K562 (cell line): ENCODE data around the gene NR6A1.

Experiments
- CHD4 ChIP-seq: fragments of 200-600 bp; sonication (generic); IDR thresholded peaks from 3 replicates; pipeline ENCODE4 v1.6.1; 2012; ENCODE audit warnings: low read depth, mild to moderate bottlenecking, mixed read lengths, low read length, inconsistent platforms; ENCODE audit not compliant: insufficient read depth, insufficient replicate concordance, poor library complexity, severe bottlenecking
- EZH2 ChIP-seq: IDR thresholded peaks from 2 replicates; pipeline ENCODE4 v1.6.1; 2012; ENCODE audit warnings: low read depth, mild to moderate bottlenecking, inconsistent platforms, low read length, borderline replicate concordance
- HMGN3 ChIP-seq: IDR thresholded peaks from 2 replicates; pipeline ENCODE4 v1.6.1; 2011; ENCODE audit warnings: borderline replicate concordance, low read depth, mild to moderate bottlenecking, mixed read lengths, low read length; ENCODE audit not compliant: insufficient read length; ENCODE audit errors: extremely low read depth
- IFI16 ChIP-seq: fragments of 250-450 bp; sonication (Bioruptor Pico); IDR thresholded peaks from 2 replicates; pipeline ENCODE4 v2.1.2; 2022; ENCODE audit warnings: mild to moderate bottlenecking, inconsistent platforms
- KAT7 ChIP-seq: sonication (generic); formaldehyde crosslinking; IDR thresholded peaks from 2 replicates; pipeline ENCODE4 v1.8.0; 2022; ENCODE audit warnings: missing genetic modification reagents, mild to moderate bottlenecking, borderline replicate concordance
- RBM25 ChIP-seq: fragments of 200-400 bp; formaldehyde crosslinking; IDR thresholded peaks from 2 replicates; pipeline ENCODE4 v1.6.1; 2018; ENCODE audit warnings: low read length, low read depth, moderate library complexity; ENCODE audit not compliant: severe bottlenecking
- ZFP36 ChIP-seq: fragments of 150-350 bp; IDR thresholded peaks from 2 replicates; pipeline ENCODE4 v1.6.1; 2018; ENCODE audit warnings: low read length, low read depth; ENCODE audit not compliant: partially characterized antibody
- ZNF41 ChIP-seq: fragments of 250-450 bp; sonication (Bioruptor Pico); conservative IDR thresholded peaks from 2 replicates; pipeline ENCODE4 v1.4.0; 2020; ENCODE audit warnings: mild to moderate bottlenecking
- TF ChIP-seq, protein P1 (sequence below): sonication (generic); formaldehyde crosslinking; IDR thresholded peaks from 2 replicates; pipeline ENCODE4 v1.8.0; 2022; ENCODE audit warnings: mild to moderate bottlenecking, missing genetic modification reagents
- TF ChIP-seq, protein P2 (sequence below), 3 experiments: IDR thresholded peaks in 2 of 3; conservative IDR thresholded peaks in 1 of 3; 2 replicates each; pipeline ENCODE4 v1.5.1; 2011 to 2012; ENCODE audit warnings: low read length in 3 of 3, mild to moderate bottlenecking in 3 of 3, control low read depth in 2 of 3, improper control_type of control experiment in 1 of 3, inconsistent platforms in 1 of 3, low read depth in 1 of 3, mixed read lengths in 1 of 3, moderate library complexity in 1 of 3; ENCODE audit not compliant: insufficient read depth in 2 of 3
- TF ChIP-seq, protein P3 (sequence below): fragments of 200-600 bp; sonication (generic); IDR thresholded peaks from one replicate; pipeline ENCODE4 v1.6.1; 2012; ENCODE audit warnings: mild to moderate bottlenecking, low read depth, low read length, inconsistent platforms
- TF ChIP-seq, protein P4 (sequence below): fragments of 250-450 bp; sonication (Bioruptor Pico); IDR thresholded peaks from 2 replicates; pipeline ENCODE4 v1.8.0; 2022; ENCODE audit warnings: moderate library complexity, mild to moderate bottlenecking, inconsistent platforms

DNA sequence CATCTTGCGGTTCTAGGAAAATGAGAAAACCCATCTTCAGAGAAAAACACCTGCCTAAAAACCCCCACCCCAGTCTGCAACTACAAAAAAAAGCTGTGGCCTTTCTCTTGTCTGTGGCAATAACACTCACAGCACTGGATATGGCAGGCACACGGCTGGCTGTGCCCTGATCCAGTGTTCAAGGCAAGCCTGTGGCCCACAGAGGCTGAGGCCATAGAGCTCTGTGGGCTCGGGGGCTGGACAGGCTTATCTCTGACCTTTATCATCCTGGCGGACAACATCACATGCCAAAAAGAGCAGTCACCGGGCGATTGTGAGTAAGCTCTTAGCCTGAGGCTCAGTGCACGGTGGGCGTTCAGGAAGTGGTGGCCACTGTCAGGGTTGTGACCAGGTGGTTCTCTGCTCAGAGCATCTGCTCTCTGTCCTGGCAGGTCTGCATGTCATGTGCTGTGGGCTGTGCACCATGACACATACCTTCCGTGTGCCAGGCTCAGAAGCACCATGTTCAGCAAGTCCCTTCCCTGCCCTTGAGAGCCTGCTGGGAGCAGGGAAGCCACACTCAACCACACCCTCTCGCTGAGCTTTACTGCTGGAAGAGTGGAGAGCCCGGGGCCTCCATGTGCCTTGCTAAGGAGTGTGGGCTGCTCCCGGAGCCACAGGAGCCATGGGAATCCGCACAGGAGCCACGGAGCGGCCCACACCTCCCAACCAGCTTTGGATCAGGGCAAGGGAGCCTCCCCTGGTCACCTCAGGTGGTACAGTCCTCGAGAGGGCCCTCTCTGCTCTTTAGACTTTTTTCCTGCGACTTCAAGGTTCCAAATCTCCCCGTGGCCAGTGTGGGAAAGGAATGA is 47.5 kb upstream of the NR6A1 start:
- TF ChIP-seq CHD4 (no peak), RBM25 (no peak), KAT7 (CRISPR knock-in tag) (no peak), IFI16 (CRISPR knock-in tag) (no peak), EZH2 (no peak), HMGN3 (no peak), ZNF41 (CRISPR knock-in tag) (no peak), ZFP36 (peak; percentile 87)
- TF ChIP-seq, protein P1, sequence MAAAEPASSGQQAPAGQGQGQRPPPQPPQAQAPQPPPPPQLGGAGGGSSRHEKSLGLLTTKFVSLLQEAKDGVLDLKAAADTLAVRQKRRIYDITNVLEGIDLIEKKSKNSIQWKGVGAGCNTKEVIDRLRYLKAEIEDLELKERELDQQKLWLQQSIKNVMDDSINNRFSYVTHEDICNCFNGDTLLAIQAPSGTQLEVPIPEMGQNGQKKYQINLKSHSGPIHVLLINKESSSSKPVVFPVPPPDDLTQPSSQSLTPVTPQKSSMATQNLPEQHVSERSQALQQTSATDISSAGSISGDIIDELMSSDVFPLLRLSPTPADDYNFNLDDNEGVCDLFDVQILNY: no peak
- TF ChIP-seq, protein P2, sequence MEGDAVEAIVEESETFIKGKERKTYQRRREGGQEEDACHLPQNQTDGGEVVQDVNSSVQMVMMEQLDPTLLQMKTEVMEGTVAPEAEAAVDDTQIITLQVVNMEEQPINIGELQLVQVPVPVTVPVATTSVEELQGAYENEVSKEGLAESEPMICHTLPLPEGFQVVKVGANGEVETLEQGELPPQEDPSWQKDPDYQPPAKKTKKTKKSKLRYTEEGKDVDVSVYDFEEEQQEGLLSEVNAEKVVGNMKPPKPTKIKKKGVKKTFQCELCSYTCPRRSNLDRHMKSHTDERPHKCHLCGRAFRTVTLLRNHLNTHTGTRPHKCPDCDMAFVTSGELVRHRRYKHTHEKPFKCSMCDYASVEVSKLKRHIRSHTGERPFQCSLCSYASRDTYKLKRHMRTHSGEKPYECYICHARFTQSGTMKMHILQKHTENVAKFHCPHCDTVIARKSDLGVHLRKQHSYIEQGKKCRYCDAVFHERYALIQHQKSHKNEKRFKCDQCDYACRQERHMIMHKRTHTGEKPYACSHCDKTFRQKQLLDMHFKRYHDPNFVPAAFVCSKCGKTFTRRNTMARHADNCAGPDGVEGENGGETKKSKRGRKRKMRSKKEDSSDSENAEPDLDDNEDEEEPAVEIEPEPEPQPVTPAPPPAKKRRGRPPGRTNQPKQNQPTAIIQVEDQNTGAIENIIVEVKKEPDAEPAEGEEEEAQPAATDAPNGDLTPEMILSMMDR (IDR thresholded peaks at IDR 0.05 in 2 of 3, conservative IDR thresholded peaks at IDR 0.05 in 1 of 3; ENCODE audit: insufficient read depth in 2 of 3, low read depth in 1 of 3, low read length in 3 of 3): peak in 1 of 3 experiments; percentile 26; a peak in 2 of 6 replicates
- TF ChIP-seq, protein P3, sequence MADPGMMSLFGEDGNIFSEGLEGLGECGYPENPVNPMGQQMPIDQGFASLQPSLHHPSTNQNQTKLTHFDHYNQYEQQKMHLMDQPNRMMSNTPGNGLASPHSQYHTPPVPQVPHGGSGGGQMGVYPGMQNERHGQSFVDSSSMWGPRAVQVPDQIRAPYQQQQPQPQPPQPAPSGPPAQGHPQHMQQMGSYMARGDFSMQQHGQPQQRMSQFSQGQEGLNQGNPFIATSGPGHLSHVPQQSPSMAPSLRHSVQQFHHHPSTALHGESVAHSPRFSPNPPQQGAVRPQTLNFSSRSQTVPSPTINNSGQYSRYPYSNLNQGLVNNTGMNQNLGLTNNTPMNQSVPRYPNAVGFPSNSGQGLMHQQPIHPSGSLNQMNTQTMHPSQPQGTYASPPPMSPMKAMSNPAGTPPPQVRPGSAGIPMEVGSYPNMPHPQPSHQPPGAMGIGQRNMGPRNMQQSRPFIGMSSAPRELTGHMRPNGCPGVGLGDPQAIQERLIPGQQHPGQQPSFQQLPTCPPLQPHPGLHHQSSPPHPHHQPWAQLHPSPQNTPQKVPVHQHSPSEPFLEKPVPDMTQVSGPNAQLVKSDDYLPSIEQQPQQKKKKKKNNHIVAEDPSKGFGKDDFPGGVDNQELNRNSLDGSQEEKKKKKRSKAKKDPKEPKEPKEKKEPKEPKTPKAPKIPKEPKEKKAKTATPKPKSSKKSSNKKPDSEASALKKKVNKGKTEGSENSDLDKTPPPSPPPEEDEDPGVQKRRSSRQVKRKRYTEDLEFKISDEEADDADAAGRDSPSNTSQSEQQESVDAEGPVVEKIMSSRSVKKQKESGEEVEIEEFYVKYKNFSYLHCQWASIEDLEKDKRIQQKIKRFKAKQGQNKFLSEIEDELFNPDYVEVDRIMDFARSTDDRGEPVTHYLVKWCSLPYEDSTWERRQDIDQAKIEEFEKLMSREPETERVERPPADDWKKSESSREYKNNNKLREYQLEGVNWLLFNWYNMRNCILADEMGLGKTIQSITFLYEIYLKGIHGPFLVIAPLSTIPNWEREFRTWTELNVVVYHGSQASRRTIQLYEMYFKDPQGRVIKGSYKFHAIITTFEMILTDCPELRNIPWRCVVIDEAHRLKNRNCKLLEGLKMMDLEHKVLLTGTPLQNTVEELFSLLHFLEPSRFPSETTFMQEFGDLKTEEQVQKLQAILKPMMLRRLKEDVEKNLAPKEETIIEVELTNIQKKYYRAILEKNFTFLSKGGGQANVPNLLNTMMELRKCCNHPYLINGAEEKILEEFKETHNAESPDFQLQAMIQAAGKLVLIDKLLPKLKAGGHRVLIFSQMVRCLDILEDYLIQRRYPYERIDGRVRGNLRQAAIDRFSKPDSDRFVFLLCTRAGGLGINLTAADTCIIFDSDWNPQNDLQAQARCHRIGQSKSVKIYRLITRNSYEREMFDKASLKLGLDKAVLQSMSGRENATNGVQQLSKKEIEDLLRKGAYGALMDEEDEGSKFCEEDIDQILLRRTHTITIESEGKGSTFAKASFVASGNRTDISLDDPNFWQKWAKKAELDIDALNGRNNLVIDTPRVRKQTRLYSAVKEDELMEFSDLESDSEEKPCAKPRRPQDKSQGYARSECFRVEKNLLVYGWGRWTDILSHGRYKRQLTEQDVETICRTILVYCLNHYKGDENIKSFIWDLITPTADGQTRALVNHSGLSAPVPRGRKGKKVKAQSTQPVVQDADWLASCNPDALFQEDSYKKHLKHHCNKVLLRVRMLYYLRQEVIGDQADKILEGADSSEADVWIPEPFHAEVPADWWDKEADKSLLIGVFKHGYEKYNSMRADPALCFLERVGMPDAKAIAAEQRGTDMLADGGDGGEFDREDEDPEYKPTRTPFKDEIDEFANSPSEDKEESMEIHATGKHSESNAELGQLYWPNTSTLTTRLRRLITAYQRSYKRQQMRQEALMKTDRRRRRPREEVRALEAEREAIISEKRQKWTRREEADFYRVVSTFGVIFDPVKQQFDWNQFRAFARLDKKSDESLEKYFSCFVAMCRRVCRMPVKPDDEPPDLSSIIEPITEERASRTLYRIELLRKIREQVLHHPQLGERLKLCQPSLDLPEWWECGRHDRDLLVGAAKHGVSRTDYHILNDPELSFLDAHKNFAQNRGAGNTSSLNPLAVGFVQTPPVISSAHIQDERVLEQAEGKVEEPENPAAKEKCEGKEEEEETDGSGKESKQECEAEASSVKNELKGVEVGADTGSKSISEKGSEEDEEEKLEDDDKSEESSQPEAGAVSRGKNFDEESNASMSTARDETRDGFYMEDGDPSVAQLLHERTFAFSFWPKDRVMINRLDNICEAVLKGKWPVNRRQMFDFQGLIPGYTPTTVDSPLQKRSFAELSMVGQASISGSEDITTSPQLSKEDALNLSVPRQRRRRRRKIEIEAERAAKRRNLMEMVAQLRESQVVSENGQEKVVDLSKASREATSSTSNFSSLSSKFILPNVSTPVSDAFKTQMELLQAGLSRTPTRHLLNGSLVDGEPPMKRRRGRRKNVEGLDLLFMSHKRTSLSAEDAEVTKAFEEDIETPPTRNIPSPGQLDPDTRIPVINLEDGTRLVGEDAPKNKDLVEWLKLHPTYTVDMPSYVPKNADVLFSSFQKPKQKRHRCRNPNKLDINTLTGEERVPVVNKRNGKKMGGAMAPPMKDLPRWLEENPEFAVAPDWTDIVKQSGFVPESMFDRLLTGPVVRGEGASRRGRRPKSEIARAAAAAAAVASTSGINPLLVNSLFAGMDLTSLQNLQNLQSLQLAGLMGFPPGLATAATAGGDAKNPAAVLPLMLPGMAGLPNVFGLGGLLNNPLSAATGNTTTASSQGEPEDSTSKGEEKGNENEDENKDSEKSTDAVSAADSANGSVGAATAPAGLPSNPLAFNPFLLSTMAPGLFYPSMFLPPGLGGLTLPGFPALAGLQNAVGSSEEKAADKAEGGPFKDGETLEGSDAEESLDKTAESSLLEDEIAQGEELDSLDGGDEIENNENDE: no peak
- TF ChIP-seq, protein P4, sequence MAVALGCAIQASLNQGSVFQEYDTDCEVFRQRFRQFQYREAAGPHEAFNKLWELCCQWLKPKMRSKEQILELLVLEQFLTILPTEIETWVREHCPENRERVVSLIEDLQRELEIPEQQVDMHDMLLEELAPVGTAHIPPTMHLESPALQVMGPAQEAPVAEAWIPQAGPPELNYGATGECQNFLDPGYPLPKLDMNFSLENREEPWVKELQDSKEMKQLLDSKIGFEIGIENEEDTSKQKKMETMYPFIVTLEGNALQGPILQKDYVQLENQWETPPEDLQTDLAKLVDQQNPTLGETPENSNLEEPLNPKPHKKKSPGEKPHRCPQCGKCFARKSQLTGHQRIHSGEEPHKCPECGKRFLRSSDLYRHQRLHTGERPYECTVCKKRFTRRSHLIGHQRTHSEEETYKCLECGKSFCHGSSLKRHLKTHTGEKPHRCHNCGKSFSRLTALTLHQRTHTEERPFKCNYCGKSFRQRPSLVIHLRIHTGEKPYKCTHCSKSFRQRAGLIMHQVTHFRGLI (CRISPR knock-in tag): no peak
